IMR-90 (cell line): Measurements from ENCODE around the gene CAMP.

Experiments
- BHLHE40 ChIP-seq: fragments of 150-350 bp; IDR thresholded peaks from 2 replicates; pipeline ENCODE4 v1.6.1; 2016; ENCODE audit warnings: mild to moderate bottlenecking, low read depth, low read length
- CEBPB ChIP-seq: IDR thresholded peaks from 2 replicates; pipeline ENCODE4 v1.6.1; 2012; ENCODE audit warnings: low read depth, low read length, improper control_type of control experiment
- CHD1 ChIP-seq: IDR thresholded peaks from 2 replicates; pipeline ENCODE4 v1.6.1; 2012; ENCODE audit warnings: low read depth, low read length, improper control_type of control experiment
- MAFK ChIP-seq: IDR thresholded peaks from 2 replicates; pipeline ENCODE4 v1.6.1; 2012; ENCODE audit warnings: low read depth, low read length, improper control_type of control experiment
- MXI1 ChIP-seq: IDR thresholded peaks from 2 replicates; pipeline ENCODE4 v1.6.1; 2012; ENCODE audit warnings: low read depth, mild to moderate bottlenecking, low read length, moderate library complexity, borderline replicate concordance
- NFE2L2 ChIP-seq: fragments of 150-350 bp; IDR thresholded peaks from 2 replicates; pipeline ENCODE4 v1.6.1; 2016; ENCODE audit warnings: low read depth, mild to moderate bottlenecking, low read length
- POLR2A ChIP-seq: IDR thresholded peaks from 2 replicates; pipeline ENCODE4 v1.6.1; 2012; ENCODE audit warnings: mild to moderate bottlenecking, low read depth, low read length
- RAD21 ChIP-seq: IDR thresholded peaks from 2 replicates; pipeline ENCODE4 v1.6.1; 2012; ENCODE audit warnings: low read length, improper control_type of control experiment
- SMC3 ChIP-seq: fragments of 150-350 bp; IDR thresholded peaks from 2 replicates; pipeline ENCODE4 v1.6.1; 2016; ENCODE audit warnings: low read depth, mild to moderate bottlenecking, antibody characterized with exemption, low read length, moderate library complexity
- TF ChIP-seq, protein P1 (sequence below): conservative IDR thresholded peaks from 2 replicates; pipeline ENCODE4 v1.5.1; 2012; ENCODE audit warnings: mild to moderate bottlenecking, low read depth, low read length, improper control_type of control experiment
- TF ChIP-seq, protein P2 (sequence below): fragments of 150-350 bp; IDR thresholded peaks from 2 replicates; pipeline ENCODE4 v1.6.1; 2017; ENCODE audit warnings: mild to moderate bottlenecking, antibody characterized with exemption, low read length, low read depth

DNA sequence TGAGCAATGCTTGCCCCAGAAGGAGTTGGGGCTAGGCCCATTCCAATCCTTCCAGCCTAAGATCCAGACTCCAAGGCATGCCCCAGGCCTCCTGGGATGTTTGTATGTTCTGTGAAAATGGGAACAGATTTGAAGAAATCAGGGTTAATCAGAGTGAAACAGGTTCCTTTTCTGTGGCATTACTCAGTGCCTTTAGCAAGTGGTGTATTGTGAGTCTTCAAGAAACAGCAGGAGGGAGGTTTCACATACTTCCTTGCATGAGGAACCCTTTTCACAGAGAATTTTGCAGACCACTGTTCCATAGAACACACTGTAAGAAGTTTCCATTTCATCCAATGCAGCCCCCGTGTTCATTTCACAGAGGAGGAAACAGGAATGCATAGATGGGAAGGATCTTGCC lies 26.7 kb upstream of the CAMP start:
- TF ChIP-seq MAFK = no peak
- TF ChIP-seq POLR2A = no peak
- TF ChIP-seq, protein P1, sequence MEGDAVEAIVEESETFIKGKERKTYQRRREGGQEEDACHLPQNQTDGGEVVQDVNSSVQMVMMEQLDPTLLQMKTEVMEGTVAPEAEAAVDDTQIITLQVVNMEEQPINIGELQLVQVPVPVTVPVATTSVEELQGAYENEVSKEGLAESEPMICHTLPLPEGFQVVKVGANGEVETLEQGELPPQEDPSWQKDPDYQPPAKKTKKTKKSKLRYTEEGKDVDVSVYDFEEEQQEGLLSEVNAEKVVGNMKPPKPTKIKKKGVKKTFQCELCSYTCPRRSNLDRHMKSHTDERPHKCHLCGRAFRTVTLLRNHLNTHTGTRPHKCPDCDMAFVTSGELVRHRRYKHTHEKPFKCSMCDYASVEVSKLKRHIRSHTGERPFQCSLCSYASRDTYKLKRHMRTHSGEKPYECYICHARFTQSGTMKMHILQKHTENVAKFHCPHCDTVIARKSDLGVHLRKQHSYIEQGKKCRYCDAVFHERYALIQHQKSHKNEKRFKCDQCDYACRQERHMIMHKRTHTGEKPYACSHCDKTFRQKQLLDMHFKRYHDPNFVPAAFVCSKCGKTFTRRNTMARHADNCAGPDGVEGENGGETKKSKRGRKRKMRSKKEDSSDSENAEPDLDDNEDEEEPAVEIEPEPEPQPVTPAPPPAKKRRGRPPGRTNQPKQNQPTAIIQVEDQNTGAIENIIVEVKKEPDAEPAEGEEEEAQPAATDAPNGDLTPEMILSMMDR = no peak
- TF ChIP-seq CEBPB = no peak
- TF ChIP-seq, protein P2, sequence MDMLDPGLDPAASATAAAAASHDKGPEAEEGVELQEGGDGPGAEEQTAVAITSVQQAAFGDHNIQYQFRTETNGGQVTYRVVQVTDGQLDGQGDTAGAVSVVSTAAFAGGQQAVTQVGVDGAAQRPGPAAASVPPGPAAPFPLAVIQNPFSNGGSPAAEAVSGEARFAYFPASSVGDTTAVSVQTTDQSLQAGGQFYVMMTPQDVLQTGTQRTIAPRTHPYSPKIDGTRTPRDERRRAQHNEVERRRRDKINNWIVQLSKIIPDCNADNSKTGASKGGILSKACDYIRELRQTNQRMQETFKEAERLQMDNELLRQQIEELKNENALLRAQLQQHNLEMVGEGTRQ = no peak
- no peak for TF ChIP-seq NFE2L2
- no peak for TF ChIP-seq RAD21
- no peak for TF ChIP-seq CHD1
- TF ChIP-seq MXI1 = no peak
- no peak for TF ChIP-seq SMC3
- no peak for TF ChIP-seq BHLHE40
